Progenitor cell of endocrine pancreas (in vitro differentiated cells): ENCODE measurements around the gene SCYGR1. TPM values are rescaled to one million over a fixed set of nuclear protein-coding genes. Genes with fewer than 3 reads are reported as not detected.
"Not testable (repeated sequence)": the region's sequence is repeated elsewhere in the genome, so short reads cannot be mapped to it uniquely, and the experiment has no call there.

Experiments
- DNase-seq: peaks from one replicate; pipeline ENCODE4 v3.0.0; 2021; ENCODE audit warnings: low spot score; ENCODE audit not compliant: unreplicated experiment
- H3K27ac Mint-ChIP-seq: 2 replicates; pipeline ENCODE4 v1.8.0; 2021; ENCODE audit warnings: mild to moderate bottlenecking, moderate library complexity, mixed read lengths
- H3K27me3 Mint-ChIP-seq: 2 replicates; pipeline ENCODE4 v1.8.0; 2021; ENCODE audit warnings: mixed read lengths
- H3K36me3 Mint-ChIP-seq: 2 replicates; pipeline ENCODE4 v1.8.0; 2022; ENCODE audit warnings: mixed read lengths; ENCODE audit not compliant: insufficient read depth
- H3K4me1 Mint-ChIP-seq: 2 replicates; pipeline ENCODE4 v1.8.0; 2021; ENCODE audit warnings: low read depth, mixed read lengths
- H3K4me3 Mint-ChIP-seq: 2 replicates; pipeline ENCODE4 v1.8.0; 2021; ENCODE audit warnings: low read depth, mild to moderate bottlenecking, moderate library complexity, mixed read lengths
- H3K9me3 Mint-ChIP-seq: 2 replicates; pipeline ENCODE4 v1.8.0; 2021; ENCODE audit warnings: low read depth, mixed read lengths
- CTCF ChIP-seq: fragments of 200-600 bp; sonication (generic); IDR thresholded peaks from one replicate; pipeline ENCODE4 v1.5.0; 2021; ENCODE audit warnings: antibody characterized with exemption, mild to moderate bottlenecking; ENCODE audit not compliant: unreplicated experiment
- total RNA-seq: library from RNA; stranded (reverse); gene quantifications from 2 replicates; pipeline ENCODE4 v1.2.1, GENCODE V29; 2021

The SCYGR1 gene
- total RNA-seq, 1 donor from 2014 or later: not detected

DNA sequence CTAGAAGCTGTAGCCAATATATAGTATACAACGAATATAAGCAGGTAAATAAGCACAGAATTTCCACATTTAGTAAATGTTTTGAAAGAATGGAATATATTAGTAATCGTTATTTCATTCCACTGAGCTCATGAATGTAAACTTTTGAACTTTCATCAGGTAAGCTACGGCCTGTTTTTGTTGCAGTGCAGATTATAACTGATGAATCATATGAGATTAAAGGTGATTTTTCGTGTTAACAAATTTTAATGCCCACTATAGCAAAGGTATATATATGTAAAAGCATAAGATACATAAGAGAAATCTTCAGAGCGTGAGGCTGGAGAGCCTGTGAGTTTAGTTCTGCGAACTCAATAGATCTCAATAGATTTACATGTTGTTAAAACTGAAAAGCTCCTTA, 1.1 kb downstream of the SCYGR1 start:
- DNase-seq: no peak
- H3K36me3 Mint-ChIP-seq: no peaks in the 10 kb centered on the region
- H3K27ac Mint-ChIP-seq: no peak overlapping the region
- TF ChIP-seq CTCF: no peak
- peaks cover 3% of the 10 kb centered on the region for H3K27me3 Mint-ChIP-seq
- H3K9me3 Mint-ChIP-seq: no peaks in the 10 kb centered on the region
- H3K4me3 Mint-ChIP-seq: no peak overlapping the region
- no peaks in the 10 kb centered on the region for H3K4me1 Mint-ChIP-seq

- TF ChIP-seq CTCF: no peak
- Mint-ChIP-seq H3K4me3 (no peak overlapping the region), H3K27me3 (peaks cover 3% of the 10 kb centered on the region), H3K36me3 (no peaks in the 10 kb centered on the region), H3K9me3 (no peaks in the 10 kb centered on the region), H3K27ac (no peak overlapping the region), H3K4me1 (no peaks in the 10 kb centered on the region)
- no peak for DNase-seq
Measured at GRCh38 chr2:227383686-227384085, 4.1 kb downstream of the SCYGR1 start.

DNA sequence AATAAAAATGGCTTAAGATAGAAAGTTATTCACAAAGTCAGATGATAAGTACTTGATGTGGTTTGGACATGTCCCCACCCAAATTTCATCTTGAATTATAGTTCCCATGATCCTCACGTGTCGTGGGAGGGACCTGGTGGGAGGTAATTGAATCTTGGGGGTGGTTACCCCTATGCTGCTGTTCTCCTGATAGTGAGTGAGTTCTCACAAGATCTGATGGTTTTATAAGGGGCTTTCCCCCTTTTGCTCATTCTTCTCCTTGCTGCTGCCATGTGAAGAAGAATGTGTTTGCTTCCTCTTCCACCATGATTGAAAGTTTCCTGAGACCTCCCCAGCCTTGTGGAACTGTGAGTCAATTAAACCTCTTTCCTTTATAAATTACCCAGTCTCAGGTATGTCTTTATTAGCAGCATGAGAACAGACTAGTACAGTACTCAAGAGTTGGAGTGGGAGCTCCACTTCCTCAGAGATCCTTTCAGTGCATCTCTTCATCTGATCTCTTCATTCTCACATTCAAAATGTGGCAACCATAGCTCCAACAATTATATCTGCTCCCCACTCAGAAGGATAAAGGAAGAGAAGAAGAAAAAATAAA, 5.4 kb downstream of the SCYGR1 start:
- not testable (repeated sequence) for H3K27ac Mint-ChIP-seq, H3K36me3 Mint-ChIP-seq, H3K4me1 Mint-ChIP-seq, H3K9me3 Mint-ChIP-seq, H3K27me3 Mint-ChIP-seq, DNase-seq, H3K4me3 Mint-ChIP-seq

DNA sequence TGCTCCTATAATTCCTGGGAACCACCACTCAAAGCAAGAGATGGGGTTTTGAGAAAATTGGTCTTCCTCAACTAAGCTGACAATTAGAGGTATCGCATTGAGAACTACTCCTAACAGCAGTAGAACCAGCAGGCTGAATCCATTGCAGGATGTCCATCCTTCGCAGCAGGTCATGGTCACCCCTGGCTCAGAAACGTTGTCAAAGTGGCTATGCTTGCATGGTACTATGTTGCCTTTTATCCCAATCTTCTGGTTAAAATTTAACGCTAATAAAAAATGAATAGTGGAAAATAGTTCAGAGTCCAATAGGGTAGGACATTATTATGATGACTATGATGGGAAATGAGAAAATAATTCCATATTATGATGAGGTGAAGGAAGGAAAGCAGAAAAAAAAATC, 8.7 kb downstream of the SCYGR1 start, which contains the start of gene TM4SF20:
TSS of gene TM4SF20 (minus strand) at position 212 of the 400 bp plus-strand sequence. CDS start at position 174, 38 bp downstream.
- no peak for TF ChIP-seq CTCF
- Mint-ChIP-seq H3K4me3 (no peak within 1 kb of the TSS), H3K9me3 (no peaks in the 10 kb centered on the region), H3K36me3 (no peaks in the 10 kb centered on the region), H3K4me1 (no peaks in the 10 kb centered on the region), H3K27me3 (peaks cover 3% of the 10 kb centered on the region), H3K27ac (no peak within 1 kb of the TSS)
- no peak for DNase-seq

- H3K9me3 Mint-ChIP-seq: no peaks in the 10 kb centered on the region
Measured at GRCh38 chr2:227378371-227378782, 9.4 kb downstream of the SCYGR1 start.

More at GRCh38 chr2:227378371-227378782, 9.4 kb downstream of the SCYGR1 start:
- no peak for DNase-seq
- no peak overlapping the region for H3K4me3 Mint-ChIP-seq
- no peaks in the 10 kb centered on the region for H3K27me3 Mint-ChIP-seq
- no peaks in the 10 kb centered on the region for H3K36me3 Mint-ChIP-seq
- no peaks in the 10 kb centered on the region for H3K4me1 Mint-ChIP-seq
- no peak for TF ChIP-seq CTCF
- H3K27ac Mint-ChIP-seq: no peak overlapping the region
